LoVo (cell line): ENCODE data around the gene NRGN.

Experiments
- DNase-seq: peaks from one replicate; pipeline ENCODE4 v3.0.0-alpha.2; 2016; ENCODE audit warnings: low spot score

NRGN gene

DNA sequence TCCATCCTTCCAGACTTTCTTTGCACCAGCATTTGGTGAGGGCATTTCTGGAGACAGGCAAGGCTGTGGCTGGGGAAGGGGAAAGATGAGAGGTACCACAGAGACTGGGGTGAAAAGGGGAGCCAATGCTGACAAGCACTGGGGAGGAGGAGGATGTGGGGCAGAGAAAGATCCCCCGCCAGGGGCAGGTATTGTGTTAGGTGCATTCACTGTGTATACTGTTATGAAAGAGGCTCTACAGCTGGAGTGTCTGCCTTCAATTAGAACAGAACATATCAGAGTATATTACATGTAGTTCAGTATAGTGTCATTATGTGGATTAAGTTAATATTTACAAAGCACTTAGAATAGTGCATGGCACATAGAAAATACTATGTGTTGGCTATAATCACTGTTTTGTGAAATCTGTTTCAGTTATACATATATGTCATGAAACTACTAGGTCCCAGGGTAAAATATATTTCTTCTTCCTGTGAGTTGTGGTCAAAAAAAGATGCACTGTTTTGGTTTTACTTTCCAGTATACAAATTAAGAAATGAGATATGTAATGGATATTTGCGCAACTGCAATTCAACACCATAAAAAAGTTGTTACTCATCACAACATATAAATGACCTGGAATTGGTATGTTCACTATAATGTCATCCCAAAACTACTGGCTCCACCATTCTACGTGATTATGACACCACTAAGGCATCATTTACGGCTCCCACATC is 52.0 kb downstream of the NRGN start:
- DNase-seq, result no peak

DNA sequence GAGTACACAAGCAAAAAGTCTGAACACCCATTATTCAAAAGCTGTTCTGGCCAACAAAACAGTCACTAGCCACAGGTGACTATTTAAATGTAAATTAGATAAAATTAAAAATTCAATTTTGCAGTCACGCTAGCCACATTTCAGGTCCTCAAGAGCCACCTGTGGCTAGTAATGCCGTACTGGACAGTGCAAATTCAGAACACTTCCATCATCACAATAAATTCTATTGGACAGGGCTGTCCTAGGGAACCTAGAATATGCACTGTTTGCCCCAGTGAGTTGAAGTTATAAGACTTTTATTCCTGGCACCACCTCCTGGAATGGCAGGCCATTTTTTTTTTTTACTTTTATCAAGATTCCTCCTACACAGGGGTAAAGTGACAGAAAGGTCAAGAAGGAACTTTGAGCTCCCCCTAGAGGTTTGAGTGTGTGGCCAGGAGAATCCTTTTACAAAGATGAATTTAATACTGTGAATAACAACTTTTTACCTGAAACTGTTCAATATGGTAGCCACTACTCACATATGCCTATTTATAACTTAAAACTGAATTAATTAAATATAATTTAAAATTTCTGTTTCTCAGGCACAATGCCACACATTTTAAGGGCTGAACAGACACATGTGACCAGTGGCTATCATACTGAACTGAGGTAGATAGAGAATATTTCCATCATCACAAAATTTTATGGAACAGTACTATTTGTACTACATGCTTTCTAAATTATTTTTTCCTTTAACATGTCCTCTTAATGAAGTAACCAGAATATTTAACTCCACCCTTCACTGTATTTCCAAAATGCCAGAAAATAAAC is 53.9 kb downstream of the NRGN start:
- peak; percentile 56 for DNase-seq

- no peak for DNase-seq
Observed at GRCh38 chr11:124796312-124796711, 56.6 kb downstream of the NRGN start.
